Upper lobe of left lung (tissue), 6 donors: ENCODE results near the gene FCRLB. TPM values are rescaled to one million over a fixed set of nuclear protein-coding genes. Genes with fewer than 3 reads are reported as not detected.
"Not testable (repeated sequence)": the region's sequence is repeated elsewhere in the genome, so short reads cannot be mapped to it uniquely, and the experiment has no call there.

Experiments used
- ATAC-seq, 2 donors: fragments of 200-7000 bp; cut with Tn5 transposase; one replicate each; pipeline ENCODE4 v1.9.1; 2022; ENCODE audit warnings: mild to moderate bottlenecking in 2 of 2, moderate library complexity in 2 of 2; ENCODE audit not compliant: low FRiP score in 2 of 2
- DNase-seq, 2 donors: peaks; one replicate each; pipeline ENCODE4 v3.0.0-alpha.2; 2019 to 2020
- H3K27ac ChIP-seq, 4 donors: fragments of 200-600 bp; sonication (generic); one replicate each; pipeline ENCODE4 v1.5.1; 2016 to 2019
- H3K27me3 ChIP-seq, 4 donors: fragments of 200-600 bp; sonication (generic); one replicate each; pipeline ENCODE4 v1.5.1; 2017 to 2019
- H3K36me3 ChIP-seq, 4 donors: fragments of 200-600 bp; sonication (generic); one replicate each; pipeline ENCODE4 v1.5.1; 2016 to 2019
- H3K4me1 ChIP-seq, 4 donors: fragments of 200-600 bp; sonication (generic); one replicate each; pipeline ENCODE4 v1.5.1; 2018 to 2019
- H3K4me3 ChIP-seq, 4 donors: fragments of 200-600 bp; sonication (generic); one replicate each; pipeline ENCODE4 v1.5.1; 2017 to 2019; ENCODE audit warnings: mild to moderate bottlenecking in 2 of 4, moderate library complexity in 1 of 4
- H3K9me3 ChIP-seq, 4 donors: fragments of 200-600 bp; sonication (generic); one replicate each; pipeline ENCODE4 v1.5.1; 2018 to 2019
- EP300 ChIP-seq, 4 donors: sonication (generic); formaldehyde crosslinking; IDR thresholded peaks; one replicate each; pipeline ENCODE4 v1.5.1; 2017; ENCODE audit warnings: antibody characterized with exemption in 4 of 4, control low read depth in 2 of 4
- POLR2A ChIP-seq, 4 donors: fragments of 450-650 bp; IDR thresholded peaks; one replicate each; pipeline ENCODE4 v1.5.1; 2016 to 2017; ENCODE audit warnings: antibody characterized with exemption in 4 of 4, mild to moderate bottlenecking in 2 of 4
- POLR2AphosphoS5 ChIP-seq, 2 donors: sonication (generic); formaldehyde crosslinking; IDR thresholded peaks; one replicate each; pipeline ENCODE4 v1.5.1; 2017; ENCODE audit warnings: antibody characterized with exemption in 2 of 2
- WGBS, 2 donors: methylation state at CpG; one replicate each; pipeline ENCODE4 v1.1.5; 2017 to 2018; 5-methylcytosine and 5-hydroxymethylcytosine counted together
- total RNA-seq, 6 donors: library from RNA; depleted of rRNA in 4 of 6; stranded (reverse); fragments of >200 nt in 4 of 6; gene quantifications; one replicate each; pipeline versions ENCODE4 v1.1.0 to v1.2.1, GENCODE V29; 2016 to 2021
- TF ChIP-seq, protein P1 (sequence below), 6 experiments: fragments of 450-650 bp in 4 of 6; fragments of 200-600 bp in 2 of 6; sonication (generic) in 2 of 6; IDR thresholded peaks; one replicate each; pipeline ENCODE4 v1.5.1; 2016 to 2019; ENCODE audit warnings: antibody characterized with exemption in 6 of 6
- donor health status: DM: no; HTN: no; CAD: no; lungs with moderate emphysema.
- donor health status: DM: no; HTN: yes; CAD: no; lungs with severe emphysema.

The FCRLB gene
- total RNA-seq = 1 to 10 TPM in 3 of 6 donors, not detected in 3; 1.4 to 2.1 (median 1.7) TPM

GRCh38 chr1:161720956-161721737 lies at the start of gene FCRLB:
Gene FCRLB (plus strand): TSS chr1:161721544. CDS start chr1:161722673, 1,129 bp downstream.
- no peak within 1 kb of the TSS for H3K4me3 ChIP-seq
- DNase-seq (no peak), ATAC-seq (no peak)
- H3K4me1 ChIP-seq = peaks cover 7 to 22% (median 11%) of the 10 kb centered on the region in 4 donors
- WGBS, 2 donors = 44 to 57% methylated on average over 3 to 4 of the region's 4 CpGs
- TF ChIP-seq, protein P1, sequence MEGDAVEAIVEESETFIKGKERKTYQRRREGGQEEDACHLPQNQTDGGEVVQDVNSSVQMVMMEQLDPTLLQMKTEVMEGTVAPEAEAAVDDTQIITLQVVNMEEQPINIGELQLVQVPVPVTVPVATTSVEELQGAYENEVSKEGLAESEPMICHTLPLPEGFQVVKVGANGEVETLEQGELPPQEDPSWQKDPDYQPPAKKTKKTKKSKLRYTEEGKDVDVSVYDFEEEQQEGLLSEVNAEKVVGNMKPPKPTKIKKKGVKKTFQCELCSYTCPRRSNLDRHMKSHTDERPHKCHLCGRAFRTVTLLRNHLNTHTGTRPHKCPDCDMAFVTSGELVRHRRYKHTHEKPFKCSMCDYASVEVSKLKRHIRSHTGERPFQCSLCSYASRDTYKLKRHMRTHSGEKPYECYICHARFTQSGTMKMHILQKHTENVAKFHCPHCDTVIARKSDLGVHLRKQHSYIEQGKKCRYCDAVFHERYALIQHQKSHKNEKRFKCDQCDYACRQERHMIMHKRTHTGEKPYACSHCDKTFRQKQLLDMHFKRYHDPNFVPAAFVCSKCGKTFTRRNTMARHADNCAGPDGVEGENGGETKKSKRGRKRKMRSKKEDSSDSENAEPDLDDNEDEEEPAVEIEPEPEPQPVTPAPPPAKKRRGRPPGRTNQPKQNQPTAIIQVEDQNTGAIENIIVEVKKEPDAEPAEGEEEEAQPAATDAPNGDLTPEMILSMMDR (IDR thresholded peaks at IDR 0.05) = no peak
- TF ChIP-seq POLR2A (IDR thresholded peaks at IDR 0.05) (no peak), POLR2AphosphoS5 (IDR thresholded peaks at IDR 0.05) (no peak), EP300 (IDR thresholded peaks at IDR 0.05) (no peak)
- H3K9me3 ChIP-seq = no peaks in the 10 kb centered on the region
- H3K36me3 ChIP-seq = no peaks in the 10 kb centered on the region
- no peak within 1 kb of the TSS for H3K27ac ChIP-seq
- H3K27me3 ChIP-seq = no peaks in the 10 kb centered on the region

- not testable (repeated sequence) for H3K27ac ChIP-seq, H3K9me3 ChIP-seq, H3K36me3 ChIP-seq, H3K27me3 ChIP-seq, H3K4me1 ChIP-seq, ATAC-seq, H3K4me3 ChIP-seq, DNase-seq
- WGBS, 2 donors = 81% methylated on average over 6 of the region's 7 CpGs; no CpG with 5 or more reads in 1 of the 2 donors
These were observed 47.9 kb upstream of the FCRLB start for GRCh38 chr1:161673437-161673836.

- not testable (repeated sequence) for H3K4me3 ChIP-seq, H3K36me3 ChIP-seq, ATAC-seq, H3K9me3 ChIP-seq, DNase-seq, H3K27me3 ChIP-seq, H3K27ac ChIP-seq, H3K4me1 ChIP-seq
- 83 to 84% methylated on average over 3 of the region's 3 CpGs for WGBS, 2 donors
These were observed 46.9 kb upstream of the FCRLB start for GRCh38 chr1:161674447-161674846.

- H3K4me1 ChIP-seq, H3K27ac ChIP-seq, ATAC-seq, H3K36me3 ChIP-seq, H3K27me3 ChIP-seq, H3K9me3 ChIP-seq, H3K4me3 ChIP-seq: not testable (repeated sequence)
- 71 to 100% methylated on average over 1 to 2 of the region's 3 CpGs for WGBS, 2 donors
- DNase-seq = peak in 1 of 2 donors; percentile 5
These were observed 46.4 kb upstream of the FCRLB start for GRCh38 chr1:161674908-161675307.

GRCh38 chr1:161676441-161676840 lies 44.9 kb upstream of the FCRLB start:
- ATAC-seq (no peak), DNase-seq (no peak)
- WGBS, 2 donors = 90 to 100% methylated on average over 2 of the region's 2 CpGs
- Histone ChIP-seq H3K4me1 (no peaks in the 10 kb centered on the region), H3K27ac (no peak overlapping the region), H3K36me3 (no peaks in the 10 kb centered on the region), H3K4me3 (no peak overlapping the region), H3K27me3 (no peaks in the 10 kb centered on the region), H3K9me3 (no peaks in the 10 kb centered on the region)
- no peak for TF ChIP-seq POLR2AphosphoS5 (IDR thresholded peaks at IDR 0.05)
- TF ChIP-seq, protein P1 (IDR thresholded peaks at IDR 0.05) = no peak
- TF ChIP-seq EP300 (IDR thresholded peaks at IDR 0.05) = no peak
- TF ChIP-seq POLR2A (IDR thresholded peaks at IDR 0.05) = no peak

DNA sequence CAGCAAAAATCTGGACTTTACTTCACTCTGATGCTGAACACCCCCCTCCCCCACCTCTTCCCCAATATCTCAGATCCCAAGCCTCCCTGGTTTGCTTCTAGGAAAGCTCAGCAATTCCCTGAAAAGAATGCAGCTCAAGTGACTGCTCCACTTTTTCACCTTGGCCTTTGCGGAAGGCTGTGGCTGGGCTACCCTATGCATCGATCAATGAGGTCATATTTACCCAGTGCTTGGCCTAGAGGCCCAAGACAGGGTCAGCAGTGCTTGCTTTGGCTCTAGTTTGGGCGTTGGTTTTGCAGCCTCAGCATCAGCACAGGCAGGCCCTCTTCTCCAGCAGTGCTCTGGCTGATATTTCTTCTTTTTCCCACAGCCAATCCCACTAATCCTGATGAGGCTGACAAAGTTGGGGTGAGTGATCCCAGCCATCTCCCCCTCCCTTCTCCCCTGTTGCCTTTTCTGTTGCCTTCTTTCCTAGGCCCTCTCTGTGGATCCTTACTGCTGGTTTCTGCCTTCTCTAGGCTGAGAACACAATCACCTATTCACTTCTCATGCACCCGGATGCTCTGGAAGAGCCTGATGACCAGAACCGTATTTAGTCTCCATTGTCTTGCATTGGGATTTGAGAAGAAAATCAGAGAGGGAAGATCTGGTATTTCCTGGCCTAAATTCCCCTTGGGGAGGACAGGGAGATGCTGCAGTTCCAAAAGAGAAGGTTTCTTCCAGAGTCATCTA lies 44.2 kb upstream of the FCRLB start:
- ATAC-seq = no peak
- DNase-seq = no peak
- 85 to 86% methylated on average over 5 of the region's 5 CpGs for WGBS, 2 donors

More for the DNA sequence above, 44.2 kb upstream of the FCRLB start:
- Histone ChIP-seq H3K36me3 (no peaks in the 10 kb centered on the region), H3K9me3 (no peaks in the 10 kb centered on the region), H3K27me3 (no peaks in the 10 kb centered on the region), H3K4me1 (no peaks in the 10 kb centered on the region), H3K4me3 (no peak overlapping the region), H3K27ac (no peak overlapping the region)
- TF ChIP-seq, protein P1 (IDR thresholded peaks at IDR 0.05) = no peak
- TF ChIP-seq POLR2AphosphoS5 (IDR thresholded peaks at IDR 0.05) (no peak), POLR2A (IDR thresholded peaks at IDR 0.05) (no peak), EP300 (IDR thresholded peaks at IDR 0.05) (no peak)
